Measurements from ENCODE around the gene PPFIA2.

PPFIA2 gene

DNA sequence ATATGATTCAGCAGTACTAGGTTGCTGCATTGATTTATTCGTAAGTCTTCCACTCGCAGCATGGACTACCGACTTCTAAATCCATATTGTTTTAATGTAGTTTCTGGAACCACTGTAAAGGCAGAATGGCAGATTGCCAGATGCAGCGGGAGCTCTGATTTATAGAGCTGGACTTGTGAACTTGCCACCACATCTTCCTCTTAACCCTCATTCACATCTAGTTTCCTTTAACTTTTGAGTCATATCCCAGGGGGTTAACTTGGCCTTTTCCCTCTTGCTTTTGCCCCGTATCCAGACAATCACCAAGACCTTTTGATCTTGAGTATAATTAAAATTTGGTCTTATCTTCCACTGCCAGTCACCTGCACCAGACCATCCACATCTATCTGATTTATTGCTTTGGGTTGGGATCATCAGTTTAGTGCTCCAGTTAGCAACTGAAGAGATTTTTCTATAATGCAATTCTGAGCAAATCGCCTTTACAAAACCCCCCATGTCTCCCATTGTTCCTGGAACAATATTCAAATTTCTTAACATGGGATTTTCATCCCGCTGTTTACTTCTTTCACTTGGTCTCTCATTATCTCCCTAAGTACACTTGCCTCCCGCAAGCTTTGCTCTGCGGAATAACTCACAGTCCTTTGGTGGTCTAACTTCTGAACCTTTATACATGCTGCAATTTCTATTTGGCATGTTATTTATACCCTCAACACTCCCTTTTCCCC, 550.8 kb downstream of the PPFIA2 start:
- no peak for DNase-seq (ENCODE audit: low read depth in 2 of 2)

Data from stimulated activated CD8-positive, alpha-beta memory T cell treated with anti-CD3 and anti-CD28 coated beads, Interleukin-15, amount 100 ng/mL, for 48 hours (primary cell).